GM12891 (cell line): ENCODE data around the gene LYG1.

Source experiments
- POLR2A ChIP-seq: IDR thresholded peaks from 2 replicates; pipeline ENCODE4 v1.6.1; 2011; ENCODE audit warnings: low read depth, low read length, control low read depth
- POLR2AphosphoS5 ChIP-seq: IDR thresholded peaks from 2 replicates; pipeline ENCODE4 v1.6.1; 2011; ENCODE audit warnings: low read depth, low read length, control low read depth
- POU2F2 ChIP-seq: IDR thresholded peaks from 2 replicates; pipeline ENCODE4 v1.6.1; 2011; ENCODE audit warnings: low read depth, mild to moderate bottlenecking, control low read depth, low read length, moderate library complexity
- SPI1 ChIP-seq: IDR thresholded peaks from 2 replicates; pipeline ENCODE4 v1.6.1; 2011; ENCODE audit warnings: low read depth, low read length, control low read depth
- TAF1 ChIP-seq: IDR thresholded peaks from 2 replicates; pipeline ENCODE4 v1.6.1; 2011; ENCODE audit warnings: low read depth, low read length, control low read depth

- TF ChIP-seq POU2F2 (no peak), POLR2A (no peak), SPI1 (no peak), POLR2AphosphoS5 (no peak), TAF1 (no peak)
Observed at GRCh38 chr2:99242151-99242550, 58.8 kb downstream of the LYG1 start.
